Testis (tissue), 2 donors: ENCODE measurements around the gene CUL5.

Experiments
- POLR2A ChIP-seq: fragments of 450-650 bp; IDR thresholded peaks from one replicate; pipeline ENCODE4 v1.6.1; 2017; ENCODE audit warnings: antibody characterized with exemption, mild to moderate bottlenecking, moderate library complexity
- TF ChIP-seq, protein P1 (sequence below), 3 experiments: fragments of 450-650 bp in 2 of 3; fragments of 200-600 bp in 1 of 3; sonication (generic) in 1 of 3; IDR thresholded peaks; one replicate each; pipeline ENCODE4 v1.5.1; 2016 to 2019; ENCODE audit warnings: antibody characterized with exemption in 3 of 3, mild to moderate bottlenecking in 2 of 3, moderate library complexity in 1 of 3

DNA sequence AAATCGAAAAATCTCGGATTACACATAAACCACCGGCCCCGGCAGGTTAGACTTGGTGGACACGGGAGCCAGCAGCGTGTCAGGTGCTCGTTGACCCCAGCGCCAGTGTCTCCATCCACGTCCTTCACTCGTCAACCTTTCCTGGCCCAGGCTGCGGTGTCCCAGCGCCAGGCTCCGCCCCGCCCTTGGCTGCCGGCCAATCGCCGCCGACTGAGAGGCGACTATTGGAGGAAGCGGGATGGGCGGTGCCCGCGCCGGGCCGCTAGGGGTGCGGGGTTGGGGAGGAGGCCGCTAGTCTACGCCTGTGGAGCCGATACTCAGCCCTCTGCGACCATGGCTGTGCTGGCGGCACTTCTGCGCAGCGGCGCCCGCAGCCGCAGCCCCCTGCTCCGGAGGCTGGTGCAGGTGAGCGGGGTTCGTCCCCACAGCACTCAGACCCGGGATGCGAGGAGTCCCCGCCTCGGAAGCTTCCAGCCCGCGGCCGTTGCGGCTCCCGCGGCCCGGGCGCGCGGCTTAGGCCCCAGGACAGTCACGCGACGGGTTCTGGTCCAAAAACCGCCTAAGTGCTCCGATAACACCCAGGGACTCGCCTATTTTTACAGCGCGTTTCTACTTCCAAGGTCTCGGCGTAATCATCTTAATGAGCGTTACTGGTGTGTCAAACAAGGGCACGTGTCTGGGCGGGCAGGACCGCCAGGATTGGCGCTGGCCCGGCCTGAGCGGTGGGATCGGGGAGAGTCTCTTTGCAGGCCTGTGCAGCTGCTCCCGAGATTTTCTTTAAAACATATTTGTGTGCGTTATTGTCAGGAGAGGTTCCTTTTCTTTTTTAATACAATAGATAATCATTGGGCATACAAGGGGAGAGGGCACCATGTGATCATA is 112.8 kb downstream of the CUL5 start, which contains the start of gene ACAT1:
- TF ChIP-seq, protein P1, sequence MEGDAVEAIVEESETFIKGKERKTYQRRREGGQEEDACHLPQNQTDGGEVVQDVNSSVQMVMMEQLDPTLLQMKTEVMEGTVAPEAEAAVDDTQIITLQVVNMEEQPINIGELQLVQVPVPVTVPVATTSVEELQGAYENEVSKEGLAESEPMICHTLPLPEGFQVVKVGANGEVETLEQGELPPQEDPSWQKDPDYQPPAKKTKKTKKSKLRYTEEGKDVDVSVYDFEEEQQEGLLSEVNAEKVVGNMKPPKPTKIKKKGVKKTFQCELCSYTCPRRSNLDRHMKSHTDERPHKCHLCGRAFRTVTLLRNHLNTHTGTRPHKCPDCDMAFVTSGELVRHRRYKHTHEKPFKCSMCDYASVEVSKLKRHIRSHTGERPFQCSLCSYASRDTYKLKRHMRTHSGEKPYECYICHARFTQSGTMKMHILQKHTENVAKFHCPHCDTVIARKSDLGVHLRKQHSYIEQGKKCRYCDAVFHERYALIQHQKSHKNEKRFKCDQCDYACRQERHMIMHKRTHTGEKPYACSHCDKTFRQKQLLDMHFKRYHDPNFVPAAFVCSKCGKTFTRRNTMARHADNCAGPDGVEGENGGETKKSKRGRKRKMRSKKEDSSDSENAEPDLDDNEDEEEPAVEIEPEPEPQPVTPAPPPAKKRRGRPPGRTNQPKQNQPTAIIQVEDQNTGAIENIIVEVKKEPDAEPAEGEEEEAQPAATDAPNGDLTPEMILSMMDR (IDR thresholded peaks at IDR 0.05): peak; percentile 31 to 69 (median 60)
- peak; percentile 46 for TF ChIP-seq POLR2A
